H9 (cell line): ENCODE measurements around the gene LDLRAD4. TPM values are rescaled to one million over a fixed set of nuclear protein-coding genes. Genes with fewer than 3 reads are reported as not detected.
A peak's percentile ranks its signal among the peaks of the same experiment; 100 is the strongest.

Experiments used
- DNase-seq: peaks from one replicate; pipeline ENCODE4 v3.0.0-alpha.2; 2017
- H2AFZ ChIP-seq: one replicate; pipeline ENCODE4 v1.6.1; 2013; ENCODE audit warnings: mild to moderate bottlenecking, low read length, control low read depth, moderate library complexity
- H2AK5ac ChIP-seq: 2 replicates; pipeline ENCODE4 v1.6.1; 2013; ENCODE audit warnings: low read length, control low read depth, mixed read lengths; ENCODE audit not compliant: insufficient read length
- H2BK120ac ChIP-seq: one replicate; pipeline ENCODE4 v1.6.1; 2013; ENCODE audit warnings: low read depth, mild to moderate bottlenecking, low read length, control low read depth, inconsistent platforms; ENCODE audit not compliant: poor library complexity, severe bottlenecking
- H2BK12ac ChIP-seq: 2 replicates; pipeline ENCODE4 v1.6.1; 2013; ENCODE audit warnings: low read length, control low read depth, mixed read lengths, low read depth; ENCODE audit not compliant: insufficient read length
- H2BK15ac ChIP-seq: 2 replicates; pipeline ENCODE4 v1.6.1; 2013; ENCODE audit warnings: low read depth, low read length, control low read depth
- H2BK20ac ChIP-seq: one replicate; pipeline ENCODE4 v1.6.1; 2013; ENCODE audit warnings: low read depth, mild to moderate bottlenecking, low read length, control low read depth, inconsistent platforms; ENCODE audit not compliant: poor library complexity, severe bottlenecking
- H2BK5ac ChIP-seq: 2 replicates; pipeline ENCODE4 v1.6.1; 2013; ENCODE audit warnings: low read length, control low read depth, mixed read lengths; ENCODE audit not compliant: insufficient read length
- H3K14ac ChIP-seq: 2 replicates; pipeline ENCODE4 v1.6.1; 2013; ENCODE audit warnings: low read length, control low read depth; ENCODE audit not compliant: insufficient read depth
- H3K18ac ChIP-seq: 2 replicates; pipeline ENCODE4 v1.6.1; 2013; ENCODE audit warnings: low read depth, mild to moderate bottlenecking, mixed read lengths, low read length, control low read depth; ENCODE audit not compliant: insufficient read length
- H3K23ac ChIP-seq: 2 replicates; pipeline ENCODE4 v1.6.1; 2013; ENCODE audit warnings: low read length, control low read depth, mixed read lengths, low read depth; ENCODE audit not compliant: insufficient read length
- H3K23me2 ChIP-seq: 2 replicates; pipeline ENCODE4 v1.6.1; 2013; ENCODE audit warnings: low read depth, mild to moderate bottlenecking, mixed read lengths, low read length, control low read depth; ENCODE audit not compliant: insufficient read length, poor library complexity, severe bottlenecking
- H3K27ac ChIP-seq: 2 replicates; pipeline ENCODE4 v1.5.1; 2013; ENCODE audit warnings: low read length, control low read depth, mixed read lengths, low read depth; ENCODE audit not compliant: insufficient read length
- H3K27me3 ChIP-seq: 2 replicates; pipeline ENCODE4 v1.6.1; 2013; ENCODE audit warnings: low read length, control low read depth, inconsistent platforms; ENCODE audit not compliant: insufficient read depth
- H3K4ac ChIP-seq: 2 replicates; pipeline ENCODE4 v1.6.1; 2013; ENCODE audit warnings: low read depth, mild to moderate bottlenecking, control low read depth, inconsistent platforms, low read length, moderate library complexity
- H3K4me1 ChIP-seq: 2 replicates; pipeline ENCODE4 v1.6.1; 2013; ENCODE audit warnings: low read length, control low read depth, inconsistent platforms; ENCODE audit not compliant: insufficient read depth
- H3K4me2 ChIP-seq: 2 replicates; pipeline ENCODE4 v1.6.1; 2013; ENCODE audit warnings: low read length, control low read depth, mixed read lengths; ENCODE audit not compliant: insufficient read length, insufficient read depth
- H3K56ac ChIP-seq: 2 replicates; pipeline ENCODE4 v1.6.1; 2013; ENCODE audit warnings: low read depth, mild to moderate bottlenecking, mixed read lengths, low read length, control low read depth; ENCODE audit not compliant: insufficient read length
- H3K79me1 ChIP-seq: 2 replicates; pipeline ENCODE4 v1.6.1; 2013; ENCODE audit warnings: low read depth, mild to moderate bottlenecking, moderate library complexity, low read length, control low read depth, inconsistent platforms; ENCODE audit not compliant: insufficient read depth, poor library complexity, severe bottlenecking
- H3K79me2 ChIP-seq: 2 replicates; pipeline ENCODE4 v1.6.1; 2013; ENCODE audit warnings: low read length, control low read depth, inconsistent platforms; ENCODE audit not compliant: insufficient read depth
- H3K9ac ChIP-seq: 2 replicates; pipeline ENCODE4 v1.6.1; 2013; ENCODE audit warnings: low read length, control low read depth, mixed read lengths; ENCODE audit not compliant: insufficient read length; ENCODE audit errors: extremely low read depth
- H3K9me3 ChIP-seq: one replicate; pipeline ENCODE4 v1.6.1; 2013; ENCODE audit warnings: low read depth, low read length, inconsistent platforms; ENCODE audit not compliant: control insufficient read depth
- H3T11ph ChIP-seq: one replicate; pipeline ENCODE4 v1.6.1; 2013; ENCODE audit warnings: mild to moderate bottlenecking, low read length, control low read depth, inconsistent platforms
- H4K20me1 ChIP-seq: one replicate; pipeline ENCODE4 v1.6.1; 2013; ENCODE audit not compliant: control insufficient read depth, insufficient read length, insufficient read depth
- H4K5ac ChIP-seq: 2 replicates; pipeline ENCODE4 v1.6.1; 2013; ENCODE audit warnings: low read depth, mild to moderate bottlenecking, mixed read lengths, low read length, control low read depth; ENCODE audit not compliant: insufficient read length
- H4K8ac ChIP-seq: replicated peaks from 2 replicates; pipeline ENCODE4 v1.6.1; 2013; ENCODE audit warnings: low read length, control low read depth, mixed read lengths, low read depth; ENCODE audit not compliant: insufficient read length
- H4K91ac ChIP-seq: 2 replicates; pipeline ENCODE4 v1.6.1; 2013; ENCODE audit warnings: low read depth, mild to moderate bottlenecking, moderate library complexity, mixed read lengths, low read length, control low read depth; ENCODE audit not compliant: insufficient read length
- H3K27ac Mint-ChIP-seq, 3 experiments: 2 replicates in 2 of 3; 3 replicates in 1 of 3; pipeline ENCODE4 v1.8.0; 2020 to 2021; ENCODE audit warnings: mixed read lengths in 3 of 3, mild to moderate bottlenecking in 1 of 3, moderate library complexity in 1 of 3
- H3K27me3 Mint-ChIP-seq: 2 replicates; pipeline ENCODE4 v1.8.0; 2021; ENCODE audit warnings: low read depth, mild to moderate bottlenecking, moderate library complexity, mixed read lengths
- H3K36me3 Mint-ChIP-seq, 3 experiments: 2 replicates in 2 of 3; 3 replicates in 1 of 3; pipeline ENCODE4 v1.8.0; 2020 to 2021; ENCODE audit warnings: low read depth in 3 of 3, mixed read lengths in 3 of 3; ENCODE audit not compliant: insufficient read depth in 1 of 3
- H3K4me1 Mint-ChIP-seq, 2 experiments: 2 replicates each; pipeline ENCODE4 v1.8.0; 2020; ENCODE audit warnings: mixed read lengths in 2 of 2
- H3K4me3 Mint-ChIP-seq, 2 experiments: 2 replicates in 1 of 2; 3 replicates in 1 of 2; pipeline ENCODE4 v1.8.0; 2020 to 2021; ENCODE audit warnings: mild to moderate bottlenecking in 2 of 2, mixed read lengths in 2 of 2, moderate library complexity in 1 of 2
- H3K9me3 Mint-ChIP-seq, 2 experiments: 2 replicates in 1 of 2; 3 replicates in 1 of 2; pipeline ENCODE4 v1.8.0; 2020; ENCODE audit warnings: mild to moderate bottlenecking in 2 of 2, mixed read lengths in 2 of 2, moderate library complexity in 1 of 2
- CTCF ChIP-seq: fragments of 200-600 bp; sonication (generic); conservative IDR thresholded peaks from 3 replicates; pipeline ENCODE4 v1.8.0; 2021; ENCODE audit warnings: antibody characterized with exemption, mild to moderate bottlenecking
- WGBS: extraction: QIAGEN DNeasy Blood & Tissue Kit; methylation state at CpG from one replicate; pipeline ENCODE4 v1.1.7; 2013; ENCODE audit warnings: missing lambda C conversion rate, low lambda C conversion rate, mixed read lengths; ENCODE audit not compliant: insufficient read length; ENCODE audit errors: extremely low coverage; 5-methylcytosine and 5-hydroxymethylcytosine counted together
- total RNA-seq: library from RNA; stranded (reverse); gene quantifications from 2 replicates; pipeline ENCODE4 v1.2.1, GENCODE V29; 2021

Gene LDLRAD4
- total RNA-seq, 1 experiment from 2014 or later = 3.9 TPM

- Histone ChIP-seq H3K23me2 (no peaks in the 10 kb centered on the region), H2BK15ac (no peak overlapping the region), H4K20me1 (no peaks in the 10 kb centered on the region), H3K14ac (no peak overlapping the region), H2AK5ac (no peak overlapping the region), H3K56ac (no peak overlapping the region), H3K79me2 (no peaks in the 10 kb centered on the region), H3K18ac (no peak overlapping the region), H3K27me3 (no peaks in the 10 kb centered on the region), H3K4ac (no peak overlapping the region), H2BK120ac (no peak overlapping the region), H3K4me1 (peaks cover 2% of the 10 kb centered on the region; the same call in 1 of the 2 replicates), H3K9ac (no peak overlapping the region), H3K27ac (no peak overlapping the region), H4K8ac (no peak overlapping the region), H4K5ac (no peak overlapping the region), H3K4me2 (no peak overlapping the region), H3K79me1 (no peaks in the 10 kb centered on the region), H3K9me3 (no peaks in the 10 kb centered on the region), H3T11ph (no peak overlapping the region), H2BK5ac (no peak overlapping the region), H3K23ac (no peak overlapping the region), H2AFZ (no peak overlapping the region), H2BK12ac (no peak overlapping the region), H2BK20ac (no peak overlapping the region), H4K91ac (no peak overlapping the region)
- Mint-ChIP-seq H3K36me3 (no peaks in the 10 kb centered on the region; a peak in 1 of 7 replicates), H3K9me3 (no peaks in the 10 kb centered on the region), H3K27me3 (no peaks in the 10 kb centered on the region), H3K4me1 (peaks cover 12 to 35% of the 10 kb centered on the region in 2 experiments), H3K27ac (0 out of 7 replicates have a peak overlapping the region, but pooled peaks of 1 of the 3 experiments have one; percentile 25), H3K4me3 (no peak overlapping the region)
- TF ChIP-seq CTCF = no peak
- WGBS = no CpG with 5 or more reads among the region's 15 CpGs
- DNase-seq = no peak
Observed at GRCh38 chr18:13429884-13430510, 211.4 kb downstream of the LDLRAD4 start.
